HCT116 (cell line): ENCODE data around the gene XYLT1. TPM values are rescaled to one million over a fixed set of nuclear protein-coding genes. Genes with fewer than 3 reads are reported as not detected.

ENCODE experiments used
- ATAC-seq: fragments of 200-7000 bp; cut with Tn5 transposase; 2 replicates; pipeline ENCODE4 v1.9.1; 2020; ENCODE audit warnings: mild to moderate bottlenecking, moderate library complexity
- BruUV-seq: library from RNA; stranded (reverse); fragments of 400-500 nt; replicated peaks from 2 replicates; lab custom pipeline; 2021; lab: Mats Ljungman, UMichigan
- CTCF ChIA-PET: fragments of 300-600 bp; sonication (Branson Sonifier 250); formaldehyde crosslinking; loops from one replicate; lab custom pipeline; 2021; ENCODE audit warnings: antibody characterized with exemption; lab: Charles Lee
- POLR2A ChIA-PET: fragments of 300-600, 350-600 bp; sonication (Branson Sonifier 250); formaldehyde crosslinking; loops from one replicate; lab custom pipeline; 2021; ENCODE audit warnings: antibody characterized with exemption; lab: Charles Lee
- RAD21 ChIA-PET, 2 experiments: fragments of 300-600 bp; sonication (Branson Sonifier 250); formaldehyde crosslinking; loops; one replicate each; lab custom pipeline; 2023; ENCODE audit warnings: low total read pairs in 2 of 2; ENCODE audit not compliant: uncharacterized antibody in 2 of 2, unreplicated experiment in 2 of 2, low non-redundant PET in 1 of 2; lab: Charles Lee
- DNase-seq: peaks from one replicate; pipeline ENCODE4 v3.0.0-alpha.2; 2010; ENCODE audit warnings: low read depth, low spot score
- H2AFZ ChIP-seq: fragments of 200-600 bp; shearing (Covaris generic), sonication (generic); 2 replicates; pipeline ENCODE4 v1.6.1; 2017; ENCODE audit warnings: low read depth, mixed run types, mixed read lengths, antibody characterized with exemption, low read length; ENCODE audit not compliant: poor library complexity, severe bottlenecking
- H3K27ac ChIP-seq: 2 replicates; pipeline ENCODE4 v1.5.1; 2012; ENCODE audit warnings: low read depth, low read length
- H3K27me3 ChIP-seq: fragments of 200-600 bp; sonication (generic); 2 replicates; pipeline ENCODE4 v1.6.1; 2016; ENCODE audit warnings: mixed run types, low read length, mixed read lengths; ENCODE audit not compliant: insufficient read depth
- H3K36me3 ChIP-seq, 2 experiments: fragments of 200-500 bp in 1 of 2; fragments of 200-600 bp in 1 of 2; sonication (Bioruptor generic) in 1 of 2; sonication (generic) in 1 of 2; 2 replicates each; pipeline versions ENCODE4 v1.5.1 to v1.6.1; 2014 to 2016; ENCODE audit warnings: low read length in 2 of 2, inconsistent platforms in 1 of 2, mixed read lengths in 1 of 2, mixed run types in 1 of 2; ENCODE audit not compliant: insufficient read depth in 2 of 2, control insufficient read depth in 1 of 2
- H3K4me1 ChIP-seq, 2 experiments: fragments of 200-600 bp in 1 of 2; sonication (generic) in 1 of 2; 2 replicates each; pipeline versions ENCODE4 v1.5.1 to v1.6.1; 2012 to 2017; ENCODE audit warnings: low read length in 2 of 2, inconsistent platforms in 1 of 2, mild to moderate bottlenecking in 1 of 2, mixed read lengths in 1 of 2, mixed run types in 1 of 2, moderate library complexity in 1 of 2; ENCODE audit not compliant: insufficient read depth in 2 of 2, control insufficient read depth in 1 of 2
- H3K4me2 ChIP-seq: fragments of 200-600 bp; sonication (generic); 2 replicates; pipeline ENCODE4 v1.6.1; 2017; ENCODE audit warnings: mixed run types, low read length, mixed read lengths
- H3K4me3 ChIP-seq, 2 experiments: fragments of 200-600 bp in 1 of 2; sonication (generic) in 1 of 2; replicated peaks in 1 of 2; 2 replicates each; pipeline ENCODE4 v1.5.1; 2011 to 2016; ENCODE audit warnings: low read length in 2 of 2, control low read depth in 1 of 2, low read depth in 1 of 2, mild to moderate bottlenecking in 1 of 2, mixed read lengths in 1 of 2, mixed run types in 1 of 2
- H3K79me2 ChIP-seq: fragments of 200-600 bp; sonication (generic); 2 replicates; pipeline ENCODE4 v1.6.1; 2017; ENCODE audit warnings: mild to moderate bottlenecking, mixed run types, low read length, moderate library complexity, mixed read lengths; ENCODE audit not compliant: insufficient read depth
- H3K9ac ChIP-seq: fragments of 200-600 bp; sonication (generic); 2 replicates; pipeline ENCODE4 v1.6.1; 2016; ENCODE audit warnings: low read length, mixed read lengths
- H3K9me2 ChIP-seq: fragments of 200-600 bp; sonication (generic), shearing (Covaris generic); 2 replicates; pipeline ENCODE4 v1.6.1; 2017; ENCODE audit warnings: mixed run types, mild to moderate bottlenecking, moderate library complexity; ENCODE audit not compliant: insufficient read depth
- H3K9me3 ChIP-seq, 2 experiments: fragments of 200-500 bp in 1 of 2; fragments of 200-600 bp in 1 of 2; sonication (Bioruptor generic) in 1 of 2; sonication (generic) in 1 of 2; 2 replicates each; pipeline ENCODE4 v1.6.1; 2014 to 2017; ENCODE audit warnings: low read length in 2 of 2, mixed read lengths in 2 of 2, inconsistent platforms in 1 of 2, low read depth in 1 of 2, mild to moderate bottlenecking in 1 of 2, mixed run types in 1 of 2, moderate library complexity in 1 of 2; ENCODE audit not compliant: control insufficient read depth in 1 of 2, insufficient read depth in 1 of 2
- H4K20me1 ChIP-seq: fragments of 200-600 bp; sonication (generic), shearing (Covaris generic); 2 replicates; pipeline ENCODE4 v1.6.1; 2017; ENCODE audit warnings: mixed run types, mild to moderate bottlenecking, moderate library complexity; ENCODE audit not compliant: insufficient read depth
- CBX3 ChIP-seq: IDR thresholded peaks from 2 replicates; pipeline ENCODE4 v1.6.1; 2012; ENCODE audit warnings: low read depth
- EZH2 ChIP-seq: fragments of 200-600 bp; sonication (generic); IDR thresholded peaks from 2 replicates; pipeline ENCODE4 v1.6.1; 2017; ENCODE audit warnings: antibody characterized with exemption, mixed run types
- EZH2phosphoT487 ChIP-seq: fragments of 200-600 bp; IDR thresholded peaks from 2 replicates; pipeline ENCODE4 v1.6.1; 2018; ENCODE audit warnings: antibody characterized with exemption, borderline replicate concordance
- FOSL1 ChIP-seq: IDR thresholded peaks from 2 replicates; pipeline ENCODE4 v1.6.1; 2012; ENCODE audit warnings: low read depth
- JUND ChIP-seq: IDR thresholded peaks from 2 replicates; pipeline ENCODE4 v1.6.1; 2012
- SIN3A ChIP-seq: IDR thresholded peaks from 2 replicates; pipeline ENCODE4 v1.6.1; 2012; ENCODE audit warnings: low read depth
- TCF7L2 ChIP-seq: IDR thresholded peaks from 2 replicates; pipeline ENCODE4 v1.7.0; 2011; ENCODE audit warnings: borderline replicate concordance, inconsistent platforms; ENCODE audit not compliant: insufficient read depth, insufficient read length; ENCODE audit errors: extremely low read depth
- YY1 ChIP-seq: IDR thresholded peaks from 2 replicates; pipeline ENCODE4 v1.6.1; 2011; ENCODE audit warnings: low read length, low read depth, moderate library complexity, mild to moderate bottlenecking; ENCODE audit not compliant: insufficient replicate concordance; ENCODE audit errors: extremely low read depth
- intact Hi-C: fragments of 100-400 bp; cut with micrococcal nuclease; formaldehyde crosslinking; loops from 2 replicates; pipeline ENCODE4 v1.10.0; 2022
- total RNA-seq: library from RNA; stranded (reverse); gene quantifications from one replicate; pipeline ENCODE4 v1.2.1, GENCODE V29; 2021; ENCODE audit not compliant: unreplicated experiment
- TF ChIP-seq, protein P1 (sequence below): IDR thresholded peaks from 2 replicates; pipeline ENCODE4 v1.6.1; 2011; ENCODE audit warnings: mild to moderate bottlenecking, low read length, moderate library complexity; ENCODE audit not compliant: insufficient replicate concordance; ENCODE audit errors: extremely low read depth

The XYLT1 gene
- total RNA-seq, 1 experiment from 2014 or later, result 4.5 TPM

DNA sequence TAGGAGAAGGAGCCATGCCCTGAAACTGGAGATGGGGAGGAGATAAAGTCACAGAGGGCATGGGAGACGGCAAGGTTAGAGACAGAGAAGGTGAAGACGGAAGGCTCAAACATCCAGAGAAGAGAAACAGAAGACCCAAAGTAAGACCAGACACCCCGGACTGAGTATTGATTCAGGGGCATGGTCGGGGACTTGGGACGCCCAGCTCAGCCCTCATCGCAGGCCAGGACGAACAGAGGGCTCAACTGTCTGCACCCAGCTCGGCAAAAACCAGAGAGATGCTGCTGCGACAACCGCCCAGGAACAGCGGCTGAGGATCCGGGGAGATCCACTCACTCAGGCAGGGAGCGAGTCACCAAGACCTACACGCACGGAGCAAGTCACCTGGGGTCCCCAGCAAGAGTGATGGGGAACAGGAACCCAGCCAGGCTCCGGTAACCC is 999 bp downstream of the XYLT1 start:
- H3K27ac ChIP-seq, result no peak overlapping the region; the same call in 1 of the 2 replicates

GRCh38 chr16:17469011-17469740 is 1.6 kb downstream of the XYLT1 start:
- H4K20me1 ChIP-seq, result no peaks in the 10 kb centered on the region
- H2AFZ ChIP-seq, result no peak overlapping the region
- peaks cover 13% of the 10 kb centered on the region; the same call in 1 of the 2 replicates for H3K27me3 ChIP-seq
- ChIA-PET RAD21 (no interaction called here), CTCF (interaction anchor here (1.9 kb wide), 1 partner anchor 9 kb away, joined by 4 read pairs; no protein-coding TSS in a partner anchor), POLR2A (no interaction called here)
- ATAC-seq, result no peak
- no peaks in the 10 kb centered on the region for H3K9me2 ChIP-seq
- no peak for DNase-seq
- TSS peak; percentile 36 for BruUV-seq
- H3K9ac ChIP-seq, result no peak overlapping the region
- H3K4me2 ChIP-seq, result peak overlapping the region; percentile 69
- H3K79me2 ChIP-seq, result no peaks in the 10 kb centered on the region
- H3K36me3 ChIP-seq, result no peaks in the 10 kb centered on the region
- H3K4me1 ChIP-seq, result peaks cover 4 to 13% of the 10 kb centered on the region in 2 experiments; a peak in 2 of 4 replicates
- TF ChIP-seq CBX3 (no peak), TCF7L2 (no peak), SIN3A (no peak), FOSL1 (no peak), JUND (no peak), YY1 (no peak)
- TF ChIP-seq, protein P1, sequence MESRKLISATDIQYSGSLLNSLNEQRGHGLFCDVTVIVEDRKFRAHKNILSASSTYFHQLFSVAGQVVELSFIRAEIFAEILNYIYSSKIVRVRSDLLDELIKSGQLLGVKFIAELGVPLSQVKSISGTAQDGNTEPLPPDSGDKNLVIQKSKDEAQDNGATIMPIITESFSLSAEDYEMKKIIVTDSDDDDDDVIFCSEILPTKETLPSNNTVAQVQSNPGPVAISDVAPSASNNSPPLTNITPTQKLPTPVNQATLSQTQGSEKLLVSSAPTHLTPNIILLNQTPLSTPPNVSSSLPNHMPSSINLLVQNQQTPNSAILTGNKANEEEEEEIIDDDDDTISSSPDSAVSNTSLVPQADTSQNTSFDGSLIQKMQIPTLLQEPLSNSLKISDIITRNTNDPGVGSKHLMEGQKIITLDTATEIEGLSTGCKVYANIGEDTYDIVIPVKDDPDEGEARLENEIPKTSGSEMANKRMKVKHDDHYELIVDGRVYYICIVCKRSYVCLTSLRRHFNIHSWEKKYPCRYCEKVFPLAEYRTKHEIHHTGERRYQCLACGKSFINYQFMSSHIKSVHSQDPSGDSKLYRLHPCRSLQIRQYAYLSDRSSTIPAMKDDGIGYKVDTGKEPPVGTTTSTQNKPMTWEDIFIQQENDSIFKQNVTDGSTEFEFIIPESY, result no peak
- no peak overlapping the region for H3K27ac ChIP-seq
- H3K9me3 ChIP-seq, result no peaks in the 10 kb centered on the region
- intact Hi-C loops, result loop anchor here (5.0 to 10.0 kb wide), 3 partner anchors 192 to 604 kb away; no protein-coding TSS in a partner anchor
- no peak overlapping the region for H3K4me3 ChIP-seq

More for the DNA sequence above, 999 bp downstream of the XYLT1 start:
- ChIA-PET CTCF (no interaction called here), RAD21 (no interaction called here), POLR2A (no interaction called here)
- peaks cover 4 to 13% of the 10 kb centered on the region in 2 experiments; a peak in 2 of 4 replicates for H3K4me1 ChIP-seq
- H3K36me3 ChIP-seq, result no peaks in the 10 kb centered on the region
- H3K4me2 ChIP-seq, result peak overlapping the region; percentile 69
- H3K79me2 ChIP-seq, result no peaks in the 10 kb centered on the region
- peak overlapping the region; percentile 31 to 45; a peak in 3 of 4 replicates for H3K4me3 ChIP-seq
- H2AFZ ChIP-seq, result no peak overlapping the region
- no peaks in the 10 kb centered on the region for H3K9me3 ChIP-seq
- no peak for ATAC-seq
- intact Hi-C loops, result loop anchor here (5.0 to 10.0 kb wide), 3 partner anchors 192 to 605 kb away; no protein-coding TSS in a partner anchor
- no peak for TF ChIP-seq EZH2
- TF ChIP-seq EZH2phosphoT487, result no peak
- no peaks in the 10 kb centered on the region for H3K9me2 ChIP-seq
- BruUV-seq, result no TSS peak
- H4K20me1 ChIP-seq, result no peaks in the 10 kb centered on the region
- no peak overlapping the region for H3K9ac ChIP-seq
- peaks cover 16% of the 10 kb centered on the region; the same call in 1 of the 2 replicates for H3K27me3 ChIP-seq
- no peak for DNase-seq
